GM12892 (cell line): ENCODE data around the gene RAMP3.

ENCODE experiments used
- DNase-seq: peaks from one replicate; pipeline ENCODE4 v3.0.0; 2011; ENCODE audit not compliant: insufficient read length
- FAIRE-seq: peaks from 2 replicates; lab custom pipeline; 2011; peaks lifted over from hg19 to GRCh38; lab: Jason Lieb, UNC
- POLR2A ChIP-seq: IDR thresholded peaks from 2 replicates; pipeline ENCODE4 v1.6.1; 2011; ENCODE audit warnings: low read depth, low read length, control low read depth
- POLR2AphosphoS5 ChIP-seq: IDR thresholded peaks from 2 replicates; pipeline ENCODE4 v1.6.1; 2011; ENCODE audit warnings: low read depth, low read length, control low read depth
- TAF1 ChIP-seq: IDR thresholded peaks from 2 replicates; pipeline ENCODE4 v1.6.1; 2011; ENCODE audit warnings: low read depth, mild to moderate bottlenecking, control low read depth, low read length, borderline replicate concordance

Gene RAMP3

DNA sequence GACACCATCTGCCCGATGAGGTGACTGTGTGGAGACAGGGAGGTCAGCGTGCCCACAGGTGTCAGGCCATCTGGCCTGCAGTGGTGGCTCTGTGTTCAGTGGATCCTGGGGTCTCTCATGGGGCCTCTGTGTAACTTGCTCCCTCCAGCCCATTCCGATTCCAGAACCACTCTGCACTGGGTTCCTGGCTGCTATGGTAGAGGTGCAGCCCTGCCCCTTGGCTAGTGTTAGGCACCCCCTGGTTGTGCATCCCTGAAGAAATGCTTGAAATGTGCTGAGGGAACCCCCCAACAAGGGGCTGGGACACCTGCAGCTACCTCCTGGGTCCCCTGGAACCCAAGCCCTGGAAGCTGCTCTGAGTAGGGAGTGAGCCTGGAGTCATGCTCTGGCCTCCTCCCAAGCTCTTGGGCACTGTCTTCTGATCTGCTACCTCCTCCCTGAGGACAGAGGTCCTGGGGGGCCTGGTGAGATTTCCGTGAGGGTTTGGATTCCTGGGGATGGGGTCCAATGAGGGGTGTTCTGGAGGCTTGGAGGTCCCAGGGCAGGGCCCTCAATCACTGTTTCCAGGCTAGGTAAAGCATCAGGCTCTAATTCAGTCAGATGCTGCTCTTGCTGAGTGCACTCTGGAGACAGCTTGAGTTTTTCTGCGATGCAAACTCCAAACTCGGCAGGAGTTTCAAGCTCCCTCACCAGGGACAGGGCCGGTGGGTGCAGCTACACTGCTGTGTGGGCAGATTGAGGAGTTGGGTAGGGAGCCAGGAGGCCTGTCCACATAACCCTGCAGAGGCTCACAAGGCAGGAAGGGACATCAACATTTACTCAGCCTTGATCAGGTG, 27.7 kb downstream of the RAMP3 start:
- TF ChIP-seq POLR2AphosphoS5 (no peak), POLR2A (no peak), TAF1 (no peak)
- DNase-seq = no peak

DNA sequence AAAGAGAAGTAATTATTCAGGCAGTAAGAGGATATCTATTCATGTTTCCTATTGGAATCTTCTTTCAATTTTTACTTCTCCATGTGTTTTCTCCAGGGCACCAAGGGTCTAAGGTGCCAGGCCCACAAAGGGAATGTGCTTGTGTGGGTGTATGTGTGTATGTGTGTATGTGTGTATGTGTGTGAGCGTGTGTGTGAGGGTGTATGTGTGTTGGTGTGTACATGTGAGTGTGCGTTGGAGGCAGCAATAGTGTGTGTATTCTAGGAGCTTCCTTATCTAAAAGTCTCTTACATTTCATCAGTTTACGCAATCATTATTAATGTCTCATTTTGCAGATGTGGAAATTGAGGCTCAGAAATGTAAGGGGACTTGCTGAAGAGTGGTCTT, 28.3 kb downstream of the RAMP3 start:
- FAIRE-seq (no peak), DNase-seq (no peak)
- no peak for TF ChIP-seq TAF1
- TF ChIP-seq POLR2AphosphoS5 = no peak
- TF ChIP-seq POLR2A = no peak

More for the DNA sequence above, 27.7 kb downstream of the RAMP3 start:
- no peak for FAIRE-seq

DNA sequence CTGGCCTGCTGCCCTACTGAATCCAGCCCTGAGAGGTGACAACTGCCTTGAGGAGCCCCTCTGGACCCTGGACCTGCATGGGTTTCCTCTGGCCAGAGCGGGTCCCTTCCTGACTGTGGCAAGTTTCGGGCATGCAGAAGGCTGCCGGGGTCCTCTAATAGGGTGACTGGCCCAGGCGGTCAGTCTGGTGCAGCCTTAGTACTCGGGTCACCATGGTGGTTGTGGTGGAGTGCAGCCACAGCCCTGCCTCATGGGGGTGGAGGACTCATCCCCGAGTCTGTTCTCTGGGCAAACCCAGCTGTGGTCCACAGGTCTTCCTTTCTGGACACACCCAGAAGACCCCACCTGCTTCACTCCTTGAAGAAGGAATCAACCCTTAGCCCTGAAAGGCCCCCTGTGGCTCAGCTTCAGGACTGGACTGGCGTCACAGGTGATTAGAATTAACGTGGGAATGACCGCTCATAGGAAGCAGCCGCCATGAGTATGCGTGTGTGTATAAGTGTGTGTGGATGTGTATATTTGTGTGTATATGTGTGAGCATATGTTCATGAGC, 28.7 kb downstream of the RAMP3 start:
- TF ChIP-seq POLR2A = no peak
- TF ChIP-seq POLR2AphosphoS5 = no peak
- TF ChIP-seq TAF1 = no peak

DNA sequence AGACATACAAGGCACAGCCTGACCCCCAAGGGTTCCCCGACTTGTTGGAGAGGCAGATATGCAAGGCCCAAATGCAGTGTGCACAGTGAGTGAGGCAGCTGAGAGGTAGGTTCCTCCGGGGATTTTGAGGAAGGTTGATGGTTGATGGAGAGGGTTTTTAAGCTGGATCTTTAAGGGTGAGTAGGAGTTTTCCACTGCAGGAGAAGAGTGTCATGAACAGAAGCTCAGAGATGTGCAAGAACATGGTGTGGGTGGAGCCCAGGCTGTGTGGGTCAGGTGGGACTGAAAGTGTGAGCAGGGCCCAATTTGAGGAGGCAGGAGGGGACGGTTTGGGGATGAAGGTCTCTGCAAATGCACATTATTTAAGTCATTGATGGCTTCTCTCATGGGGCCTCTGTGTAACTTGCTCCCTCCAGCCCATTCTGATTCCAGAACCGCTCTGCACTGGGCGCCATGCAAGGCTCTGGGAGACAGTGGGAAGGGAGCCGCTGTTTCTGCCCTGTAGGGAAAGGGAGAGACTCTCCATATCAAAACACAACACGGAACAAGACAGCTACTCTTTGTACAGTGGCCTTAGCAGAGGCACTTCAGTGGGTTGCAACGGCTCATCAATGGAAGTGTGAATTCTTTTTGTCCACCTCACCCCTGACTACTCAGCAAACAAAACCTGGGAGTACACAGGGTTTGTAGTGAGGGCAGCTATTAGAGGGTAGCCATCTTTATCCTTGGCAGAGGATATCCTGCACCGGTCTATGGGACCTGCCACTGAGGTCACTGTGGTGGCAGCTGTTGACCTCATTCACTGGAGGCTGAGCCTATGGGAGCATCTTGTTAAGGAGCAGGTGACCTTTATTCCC, 29.7 kb downstream of the RAMP3 start:
- FAIRE-seq (no peak), DNase-seq (no peak)
- TF ChIP-seq POLR2AphosphoS5 (no peak), POLR2A (no peak), TAF1 (no peak)

More for the DNA sequence above, 28.7 kb downstream of the RAMP3 start:
- DNase-seq (no peak), FAIRE-seq (no peak)

DNA sequence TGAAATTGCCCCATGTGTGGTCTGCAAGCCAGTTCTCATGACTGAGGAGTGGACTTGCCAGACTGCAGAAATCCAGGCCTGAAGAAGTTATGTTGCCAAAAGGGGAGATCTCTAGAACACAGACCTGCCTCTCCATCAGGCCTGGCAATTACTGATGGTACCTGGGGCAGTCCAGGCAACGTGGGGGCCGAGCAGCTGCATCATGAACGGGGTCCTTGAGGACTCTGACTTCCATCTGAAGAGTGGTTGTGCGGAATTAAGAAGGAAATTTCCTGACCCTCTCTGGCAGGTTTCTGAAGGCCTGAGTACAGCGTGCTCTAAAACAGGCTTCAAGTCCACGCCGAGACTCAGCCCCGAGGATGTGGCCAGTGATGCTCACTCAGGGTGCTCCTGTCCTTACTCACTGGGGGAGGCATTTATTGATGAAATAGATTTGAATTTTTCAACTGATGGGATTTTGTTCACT, 30.4 kb downstream of the RAMP3 start:
- TF ChIP-seq TAF1 = no peak
- TF ChIP-seq POLR2AphosphoS5 = no peak
- TF ChIP-seq POLR2A = no peak
- FAIRE-seq (no peak), DNase-seq (no peak)

DNA sequence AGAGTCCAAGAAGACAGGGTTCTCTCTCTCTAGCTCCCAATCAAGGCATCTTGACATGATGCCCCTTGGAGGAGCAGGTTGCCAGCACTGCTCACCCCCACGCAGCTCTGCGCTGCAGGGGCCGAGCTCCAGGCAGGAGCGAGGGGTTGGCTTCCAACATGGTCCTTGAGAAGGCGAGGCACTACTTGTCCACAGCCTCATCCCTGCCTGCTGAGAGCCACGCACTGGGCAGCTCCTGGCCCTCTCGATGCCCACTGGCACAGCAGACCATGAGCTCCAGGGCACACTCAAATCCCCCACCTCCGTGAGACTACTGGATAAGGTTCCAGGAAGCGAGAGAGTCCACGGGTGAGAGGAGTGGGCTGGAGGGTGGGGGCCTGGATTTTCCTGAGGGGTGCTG, 31.1 kb downstream of the RAMP3 start:
- FAIRE-seq (no peak), DNase-seq (no peak)
- TF ChIP-seq POLR2AphosphoS5 (no peak), POLR2A (no peak), TAF1 (no peak)

DNA sequence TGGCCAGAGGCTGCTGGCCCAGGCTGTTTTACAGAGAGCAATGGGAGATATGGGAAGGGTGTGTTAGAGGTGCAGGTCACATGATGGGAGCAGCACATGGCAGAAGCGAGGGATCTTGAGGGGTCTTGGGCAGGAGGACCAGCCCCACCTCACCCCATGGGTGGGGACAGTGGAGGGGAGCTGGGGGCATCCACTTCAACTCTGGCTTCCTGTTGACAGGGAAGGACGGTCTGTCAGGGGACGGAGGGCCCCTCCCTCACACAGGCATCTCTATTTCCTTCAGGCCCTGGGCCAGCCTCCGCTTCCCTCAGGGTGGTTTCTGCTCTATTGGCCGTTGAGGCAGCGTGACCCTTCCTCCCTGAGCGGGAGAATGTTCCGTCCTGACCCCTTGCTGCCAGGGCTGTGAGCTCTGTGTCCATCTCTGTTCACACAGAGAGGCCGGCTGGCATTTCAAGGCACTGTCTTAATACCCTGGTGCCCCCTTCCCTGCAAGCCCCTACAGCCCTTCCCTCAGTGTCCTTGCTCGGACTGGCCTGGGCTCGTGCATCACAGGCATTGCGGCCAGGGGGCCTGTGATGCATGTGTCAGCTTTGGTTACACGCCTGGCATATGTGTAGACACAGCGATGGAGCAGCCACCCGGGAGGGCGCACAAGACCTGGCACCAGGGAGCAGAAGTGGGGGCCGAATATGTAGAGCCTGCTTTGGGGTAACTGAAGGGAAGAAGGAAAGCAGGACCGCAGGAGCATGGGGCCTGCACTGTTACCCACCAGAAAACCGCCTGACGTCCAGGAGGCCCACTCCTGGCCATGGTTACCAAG, 31.8 kb downstream of the RAMP3 start:
- FAIRE-seq (no peak), DNase-seq (no peak)
- TF ChIP-seq TAF1 (no peak), POLR2A (no peak), POLR2AphosphoS5 (no peak)

DNA sequence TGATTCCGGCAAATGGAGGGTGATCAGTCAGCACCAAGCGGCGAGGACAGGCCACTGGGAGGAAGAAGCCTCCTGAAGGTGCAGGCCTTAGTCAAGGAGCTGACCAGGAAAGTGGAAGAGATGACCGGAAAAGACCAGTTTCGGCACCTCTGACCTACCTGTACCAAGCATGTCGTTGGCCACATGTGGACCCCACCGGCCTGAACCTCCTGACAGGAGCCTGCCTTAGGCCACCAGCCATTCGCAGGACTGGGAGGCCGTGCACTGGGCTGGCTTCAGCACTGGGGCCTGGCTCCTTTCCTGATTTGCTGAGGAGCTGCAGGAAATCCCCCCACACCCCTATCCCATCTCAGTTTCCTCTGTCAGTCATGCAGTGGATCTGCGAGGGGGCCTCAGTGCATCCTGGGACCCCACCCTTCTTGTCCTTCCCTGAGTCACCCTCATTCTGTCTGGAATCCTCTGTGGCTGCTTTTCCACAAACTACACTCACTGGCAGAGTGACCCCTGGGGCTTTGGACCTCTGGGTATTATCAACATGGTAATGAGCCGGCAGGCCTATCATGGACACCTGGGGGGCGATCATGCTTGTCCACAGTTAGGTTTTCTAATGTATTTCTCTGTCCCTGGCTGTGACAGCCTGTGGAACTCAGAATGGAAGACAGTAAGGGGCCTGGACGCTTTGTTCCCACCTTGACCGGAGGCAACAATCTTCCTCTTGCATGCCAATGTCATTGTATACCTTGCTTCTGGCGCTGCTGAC, 33.0 kb downstream of the RAMP3 start:
- FAIRE-seq = no peak
- no peak for DNase-seq

DNA sequence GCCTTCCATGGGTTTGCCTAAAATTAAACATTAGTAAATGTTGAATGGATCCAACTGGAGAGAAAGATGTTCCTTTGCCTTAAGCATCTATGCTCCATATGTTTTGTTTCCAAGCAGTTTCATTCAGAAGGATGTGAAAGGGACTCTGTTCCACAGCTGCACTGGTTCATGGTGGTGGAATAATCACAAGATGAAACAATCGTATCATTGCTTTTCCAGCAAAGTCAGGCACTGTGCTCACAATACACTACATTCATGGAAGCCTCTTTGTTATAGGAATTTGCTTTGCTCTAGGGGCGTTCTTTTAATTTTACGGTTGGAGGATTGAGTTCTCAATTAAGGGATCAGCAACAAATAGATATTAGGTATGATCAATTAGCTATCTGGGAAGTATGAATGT, 33.8 kb downstream of the RAMP3 start:
- TF ChIP-seq POLR2AphosphoS5 = no peak
- TF ChIP-seq TAF1 = no peak
- no peak for TF ChIP-seq POLR2A
- FAIRE-seq (no peak), DNase-seq (no peak)

More for the DNA sequence above, 33.0 kb downstream of the RAMP3 start:
- no peak for TF ChIP-seq POLR2A
- no peak for TF ChIP-seq POLR2AphosphoS5
- no peak for TF ChIP-seq TAF1

DNA sequence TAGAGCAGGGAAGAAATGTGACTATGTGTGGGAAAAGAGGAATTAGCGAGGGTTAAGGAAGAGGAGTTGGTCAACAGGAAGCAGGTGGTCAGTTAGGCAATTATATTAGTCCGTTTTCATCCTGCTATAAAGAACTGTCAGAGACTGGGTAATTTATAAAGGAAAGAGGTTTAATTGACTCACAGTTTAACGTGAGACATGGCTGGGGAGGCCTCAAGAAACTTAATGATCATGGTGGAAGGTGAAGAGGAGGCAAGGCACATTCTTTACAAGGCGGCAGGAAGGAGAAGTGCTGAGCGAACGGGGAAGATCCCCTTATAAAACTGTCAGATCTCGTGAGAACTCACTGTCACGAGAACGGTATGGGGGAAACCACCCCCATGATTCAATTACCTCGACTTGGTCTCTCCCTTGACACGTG, 35.0 kb downstream of the RAMP3 start:
- no peak for DNase-seq

DNA sequence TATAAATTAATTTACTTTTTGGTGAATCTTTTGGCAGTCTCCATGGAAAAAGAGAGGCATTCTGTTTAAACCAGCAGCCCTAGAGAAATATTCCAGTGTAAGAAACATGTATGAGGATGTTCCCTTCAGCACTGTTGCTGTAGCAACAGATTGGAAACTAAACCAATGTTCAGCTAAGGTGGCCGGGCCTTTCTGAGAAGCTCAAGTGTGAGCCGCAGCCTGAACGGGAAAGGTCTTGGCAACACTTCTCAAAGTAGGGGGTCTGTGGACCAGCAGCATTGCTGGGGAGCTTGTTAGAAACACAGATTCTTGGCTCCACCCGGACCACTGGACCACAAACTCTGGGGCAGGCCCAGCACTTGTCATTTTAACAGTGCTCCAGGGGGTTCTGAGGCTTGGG, 36.2 kb downstream of the RAMP3 start:
- no peak for FAIRE-seq
- TF ChIP-seq POLR2A (no peak), POLR2AphosphoS5 (no peak), TAF1 (no peak)
- DNase-seq = no peak

More for the DNA sequence above, 35.0 kb downstream of the RAMP3 start:
- TF ChIP-seq TAF1 = no peak
- TF ChIP-seq POLR2AphosphoS5 = no peak
- TF ChIP-seq POLR2A = no peak
- FAIRE-seq = no peak
